ENCODE results near the gene MEF2A.

The MEF2A gene

DNA sequence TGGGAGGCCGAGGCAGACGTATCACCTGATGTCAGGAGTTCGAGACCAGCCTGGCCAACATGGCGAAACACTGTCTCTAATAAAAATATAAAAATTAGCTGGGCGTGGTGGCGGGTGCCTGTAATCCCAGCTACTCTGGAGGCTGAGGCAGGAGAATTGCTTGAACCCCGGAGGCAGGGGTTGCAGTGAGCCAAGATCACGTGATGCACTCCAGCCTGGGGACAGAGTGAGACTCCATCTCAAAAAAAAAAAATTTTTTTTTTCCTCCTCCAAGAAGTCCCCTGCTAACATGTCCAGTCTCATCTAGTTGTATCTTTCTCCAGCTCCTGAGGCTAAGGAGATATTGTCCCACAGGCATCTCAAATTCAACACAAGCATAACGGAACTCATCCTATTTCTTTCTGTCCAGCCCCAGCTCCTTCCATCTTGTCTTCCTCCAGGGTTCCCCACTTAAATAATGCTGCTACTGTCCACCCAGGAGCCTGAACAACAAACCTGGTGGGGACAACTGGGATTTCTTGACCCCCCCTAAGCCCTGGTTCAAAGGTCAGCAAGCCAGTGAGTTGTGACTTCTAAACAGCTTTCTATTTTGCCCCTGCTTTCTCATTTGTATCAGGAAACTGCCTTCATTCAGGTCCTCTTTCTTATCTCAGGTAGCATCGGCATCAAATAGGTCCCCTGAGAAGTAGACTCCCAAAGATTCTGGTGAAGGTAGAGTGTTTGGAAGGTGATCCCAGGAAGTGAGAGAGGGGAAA, 4.1 kb upstream of the MEF2A start:
- Histone ChIP-seq H2AFZ (no peak overlapping the region), H3K27ac (no peak overlapping the region), H3K79me2 (no peaks in the 10 kb centered on the region), H3K4me2 (ENCODE audit: low read length) (no peak overlapping the region), H3K9ac (no peak overlapping the region), H3K36me3 (ENCODE audit: control insufficient read depth, insufficient read depth, low read length) (no peaks in the 10 kb centered on the region), H3K27me3 (ENCODE audit: control insufficient read depth, insufficient read depth, low read length) (no peaks in the 10 kb centered on the region), H3K4me3 (ENCODE audit: low read depth, low read length) (no peak overlapping the region), H3K9me3 (ENCODE audit: control insufficient read depth, low read length) (no peaks in the 10 kb centered on the region), H3K4me1 (peaks cover 7% of the 10 kb centered on the region)
- TF ChIP-seq CTCF (IDR thresholded peaks at IDR 0.05): no peak

DNA sequence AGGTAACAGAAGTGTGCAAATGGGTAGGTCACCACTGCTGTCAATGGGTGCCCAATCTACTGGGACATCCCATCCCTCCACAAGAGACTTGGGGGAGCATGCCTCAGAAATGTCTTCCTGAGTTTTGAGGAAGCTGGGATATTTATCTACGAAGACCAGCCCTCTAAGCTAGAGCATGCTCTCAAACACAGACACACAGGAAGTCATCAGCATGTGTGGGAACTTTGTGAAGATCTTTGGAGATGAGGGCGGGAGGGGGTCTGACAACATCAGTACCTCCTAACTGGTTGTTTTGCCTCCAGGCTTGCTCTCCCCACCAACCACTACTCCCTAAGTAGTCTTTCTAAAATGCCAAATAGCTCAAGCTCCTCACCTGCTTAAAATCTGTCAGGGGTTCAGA, 3.5 kb upstream of the MEF2A start:
- H3K79me2 ChIP-seq: no peaks in the 10 kb centered on the region
- no peak overlapping the region for H2AFZ ChIP-seq
- H3K4me2 ChIP-seq (ENCODE audit: low read length): no peak overlapping the region
- H3K27me3 ChIP-seq (ENCODE audit: control insufficient read depth, insufficient read depth, low read length): no peaks in the 10 kb centered on the region
- no peak overlapping the region for H3K9ac ChIP-seq
- TF ChIP-seq CTCF (IDR thresholded peaks at IDR 0.05): no peak
- peaks cover 7% of the 10 kb centered on the region for H3K4me1 ChIP-seq
- H3K27ac ChIP-seq: no peak overlapping the region
- no peak overlapping the region for H3K4me3 ChIP-seq (ENCODE audit: low read depth, low read length)
- H3K36me3 ChIP-seq (ENCODE audit: control insufficient read depth, insufficient read depth, low read length): no peaks in the 10 kb centered on the region
- H3K9me3 ChIP-seq (ENCODE audit: control insufficient read depth, low read length): no peaks in the 10 kb centered on the region

GRCh38 chr15:99564221-99565048, 1.3 kb upstream of the MEF2A start:
- peak overlapping the region; percentile 47 for H3K4me2 ChIP-seq (ENCODE audit: low read length)
- no peaks in the 10 kb centered on the region for H3K36me3 ChIP-seq (ENCODE audit: control insufficient read depth, insufficient read depth, low read length)
- no peak for TF ChIP-seq CTCF (IDR thresholded peaks at IDR 0.05)
- H3K79me2 ChIP-seq: no peaks in the 10 kb centered on the region
- no peak overlapping the region for H3K4me3 ChIP-seq (ENCODE audit: low read depth, low read length)
- H2AFZ ChIP-seq: peak overlapping the region; percentile 90
- no peaks in the 10 kb centered on the region for H3K9me3 ChIP-seq (ENCODE audit: control insufficient read depth, low read length)
- no peaks in the 10 kb centered on the region for H3K27me3 ChIP-seq (ENCODE audit: control insufficient read depth, insufficient read depth, low read length)
- peak overlapping the region; percentile 82 for H3K27ac ChIP-seq
- peaks cover 7% of the 10 kb centered on the region for H3K4me1 ChIP-seq
- no peak overlapping the region for H3K9ac ChIP-seq

DNA sequence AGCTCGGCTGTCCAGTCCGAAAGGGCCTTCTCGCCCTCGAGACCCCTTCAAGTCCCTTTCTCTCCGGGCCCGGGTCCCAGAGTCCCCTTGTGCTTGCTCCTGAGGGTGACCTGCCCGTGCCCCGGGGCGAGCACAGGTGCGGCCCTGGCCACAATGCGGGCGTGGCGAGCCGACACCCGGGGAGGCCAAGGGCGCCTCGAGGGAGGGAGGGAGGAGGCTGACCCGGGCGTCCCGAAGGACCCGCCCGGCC, 810 bp upstream of the MEF2A start:
- Histone ChIP-seq H3K4me1 (peaks cover 7% of the 10 kb centered on the region), H3K36me3 (ENCODE audit: control insufficient read depth, insufficient read depth, low read length) (no peaks in the 10 kb centered on the region), H3K4me3 (ENCODE audit: low read depth, low read length) (no peak overlapping the region), H3K4me2 (ENCODE audit: low read length) (peak overlapping the region; percentile 47), H2AFZ (peak overlapping the region; percentile 90), H3K27ac (peak overlapping the region; percentile 82), H3K9me3 (ENCODE audit: control insufficient read depth, low read length) (no peaks in the 10 kb centered on the region), H3K9ac (no peak overlapping the region), H3K79me2 (no peaks in the 10 kb centered on the region), H3K27me3 (ENCODE audit: control insufficient read depth, insufficient read depth, low read length) (no peaks in the 10 kb centered on the region)
- no peak for TF ChIP-seq CTCF (IDR thresholded peaks at IDR 0.05)

Measured in parathyroid adenoma (tissue), 2 donors.